DMS53 (cell line): ENCODE data around the gene UBXN7.
"Not testable (repeated sequence)": the region's sequence is repeated elsewhere in the genome, so short reads cannot be mapped to it uniquely, and the experiment has no call there.

Experiments used
- DNase-seq: peaks from one replicate; lab custom pipeline; 2025; lab: John Stamatoyannopoulos, UW

UBXN7 gene

GRCh38 chr3:196432137-196432879 is at the start of gene UBXN7:
UBXN7 (minus strand) TSS chr3:196432427; CDS start chr3:196432399, 28 bp downstream.
- peak; percentile 93 for DNase-seq

GRCh38 chr3:196477678-196478077 is 45.5 kb upstream of the UBXN7 start:
- no peak for DNase-seq

GRCh38 chr3:196472286-196472685 is 40.1 kb upstream of the UBXN7 start:
- DNase-seq, result no peak

GRCh38 chr3:196471551-196471950 is 39.3 kb upstream of the UBXN7 start:
- DNase-seq, result no peak

- not testable (repeated sequence) for DNase-seq
These were observed 38.0 kb upstream of the UBXN7 start for GRCh38 chr3:196470182-196470581.

- no peak for DNase-seq
These were observed 31.6 kb upstream of the UBXN7 start for GRCh38 chr3:196463804-196464203.

GRCh38 chr3:196463478-196463756 is 31.2 kb upstream of the UBXN7 start:
- no peak for DNase-seq

GRCh38 chr3:196462680-196463477 is 30.7 kb upstream of the UBXN7 start:
- DNase-seq, result not testable (repeated sequence)

- no peak for DNase-seq
These were observed 25.8 kb upstream of the UBXN7 start for GRCh38 chr3:196458063-196458462.

- DNase-seq, result peak; percentile 6
These were observed 25.2 kb upstream of the UBXN7 start for GRCh38 chr3:196457470-196457869.

- DNase-seq, result no peak
These were observed 22.7 kb upstream of the UBXN7 start for GRCh38 chr3:196454935-196455334.

GRCh38 chr3:196445391-196445790 is 13.2 kb upstream of the UBXN7 start:
- peak; percentile 4 for DNase-seq

GRCh38 chr3:196444500-196444894 is 12.3 kb upstream of the UBXN7 start:
- no peak for DNase-seq

GRCh38 chr3:196440696-196441095 is 8.5 kb upstream of the UBXN7 start:
- no peak for DNase-seq

GRCh38 chr3:196440041-196440537 is 7.9 kb upstream of the UBXN7 start:
- no peak for DNase-seq

- peak; percentile 42 for DNase-seq
These were observed 768 bp downstream of the UBXN7 start for GRCh38 chr3:196431181-196432136.

- DNase-seq, result no peak
These were observed 4.2 kb downstream of the UBXN7 start for GRCh38 chr3:196428041-196428440.

GRCh38 chr3:196424421-196424820 is 7.8 kb downstream of the UBXN7 start:
- not testable (repeated sequence) for DNase-seq

- peak; percentile 50 for DNase-seq
These were observed 9.0 kb downstream of the UBXN7 start for GRCh38 chr3:196423044-196423781.

GRCh38 chr3:196421668-196422067 is 10.6 kb downstream of the UBXN7 start:
- DNase-seq, result not testable (repeated sequence)

- DNase-seq, result no peak
These were observed 12.8 kb downstream of the UBXN7 start for GRCh38 chr3:196419386-196419785.
